ENCODE results near the gene KDM7A.

KDM7A gene

GRCh38 chr7:140084972-140085371 lies 91.8 kb downstream of the KDM7A start:
- DNase-seq (ENCODE audit: low spot score): no peak

GRCh38 chr7:140084142-140084655 lies 92.6 kb downstream of the KDM7A start:
- no peak for DNase-seq (ENCODE audit: low spot score)

GRCh38 chr7:140082770-140083169 lies 94.0 kb downstream of the KDM7A start:
- DNase-seq (ENCODE audit: low spot score): peak; percentile 19

DNA sequence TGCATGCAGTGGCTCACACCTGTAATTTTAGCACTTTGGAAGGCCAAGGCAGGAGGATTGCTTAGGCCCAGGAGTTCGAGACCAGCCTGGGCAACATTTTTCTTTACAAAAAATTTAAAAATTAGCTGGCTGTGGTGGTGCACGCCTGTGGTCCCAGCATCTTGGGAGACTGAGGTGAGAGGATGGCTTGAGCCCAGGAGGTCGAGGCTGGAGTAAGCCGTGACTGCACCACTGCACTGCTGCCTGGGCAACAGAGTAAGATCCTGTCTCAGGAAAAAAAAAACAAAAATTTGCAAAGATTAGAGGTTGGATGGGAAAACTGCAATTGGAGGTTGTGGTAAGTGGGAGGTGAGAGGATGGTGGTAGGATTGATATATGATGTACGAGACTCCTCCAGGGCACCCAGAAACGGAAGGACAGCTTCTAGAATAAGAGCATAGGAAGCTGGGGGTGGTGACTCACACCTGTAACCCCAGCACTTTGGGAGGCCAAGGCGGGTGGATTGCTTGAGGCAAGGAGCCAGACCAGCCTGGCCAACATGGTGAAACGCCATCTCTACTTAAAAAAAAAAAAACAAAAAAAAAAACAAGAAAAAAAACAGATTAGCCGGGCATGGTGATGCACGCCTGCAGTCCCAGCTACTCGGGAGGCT lies 94.9 kb downstream of the KDM7A start:
- DNase-seq (ENCODE audit: low spot score): no peak

- DNase-seq (ENCODE audit: low spot score): no peak
These were observed 95.9 kb downstream of the KDM7A start for GRCh38 chr7:140080919-140081318.

- peak; percentile 32 for DNase-seq (ENCODE audit: low spot score)
These were observed 97.7 kb downstream of the KDM7A start for GRCh38 chr7:140079121-140079536.

DNA sequence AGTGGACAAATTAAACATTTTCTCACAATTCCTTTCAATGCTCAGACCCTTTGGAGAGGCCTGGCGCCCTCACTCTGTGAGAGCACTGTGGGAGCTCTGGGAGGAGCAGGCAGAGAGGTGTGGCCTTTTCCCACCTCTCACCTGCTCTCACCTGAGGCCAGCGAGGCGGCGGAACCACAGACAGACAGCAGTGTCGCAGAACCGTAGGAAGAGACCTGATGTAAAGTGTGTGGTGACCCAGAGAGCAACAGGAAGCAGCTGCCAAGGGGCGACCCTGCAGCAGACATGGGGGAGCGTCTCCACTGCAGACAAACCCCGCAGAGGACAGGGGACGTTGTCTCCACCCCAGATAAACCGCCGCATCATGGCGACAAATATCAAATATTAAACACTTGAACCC lies 98.4 kb downstream of the KDM7A start:
- no peak for DNase-seq (ENCODE audit: low spot score)

DNA sequence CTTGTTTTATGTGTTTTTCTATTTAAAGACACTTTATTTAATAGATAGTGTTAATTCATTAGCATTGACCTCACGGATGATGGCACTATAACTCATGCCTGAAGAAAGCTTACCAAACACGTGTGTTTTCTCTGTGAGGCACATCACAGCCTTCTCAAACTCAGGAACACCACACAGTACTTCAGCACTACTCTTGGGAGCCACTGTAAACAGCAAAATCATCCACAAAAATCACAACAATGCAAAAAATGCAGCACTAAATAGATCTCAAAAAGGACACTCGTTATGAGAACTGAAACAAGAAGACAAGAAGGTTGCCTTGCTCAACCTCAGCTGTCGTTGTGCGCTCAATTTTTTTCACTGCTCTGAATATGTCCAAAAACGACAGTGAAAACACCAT lies 102.0 kb downstream of the KDM7A start:
- no peak for DNase-seq (ENCODE audit: low spot score)

GRCh38 chr7:140070546-140070945 lies 106.2 kb downstream of the KDM7A start:
- DNase-seq (ENCODE audit: low spot score): no peak

DNA sequence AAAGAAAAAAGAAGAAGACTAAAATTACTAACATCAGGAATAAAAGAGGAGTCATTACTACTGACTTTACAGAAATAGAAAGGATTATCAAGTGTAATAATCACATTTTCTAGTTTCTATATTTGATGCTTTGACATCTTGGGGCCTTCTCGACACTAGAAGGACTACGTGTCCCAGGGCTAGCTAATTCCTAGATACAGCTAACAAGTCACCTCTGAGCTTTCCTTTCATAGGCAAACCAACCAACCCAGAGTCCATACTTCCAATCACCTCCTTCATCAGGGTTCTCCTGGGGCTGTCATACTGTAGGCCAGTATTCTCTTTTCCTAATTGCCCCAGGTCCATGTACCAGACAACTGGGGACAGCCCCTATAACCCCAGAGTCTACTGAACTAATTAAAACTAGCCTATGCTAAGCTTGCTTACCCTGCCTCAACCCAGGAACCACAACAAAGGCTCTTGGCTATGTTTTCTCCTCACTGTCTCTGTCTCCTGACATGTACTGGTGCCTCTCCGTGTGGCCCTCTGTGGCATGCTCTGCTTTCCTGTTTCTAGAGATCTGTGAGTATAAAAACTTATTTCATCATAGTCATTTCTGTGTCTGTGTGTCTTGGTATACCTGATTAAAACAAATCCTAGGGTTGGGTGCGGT lies 107.4 kb downstream of the KDM7A start:
- no peak for DNase-seq (ENCODE audit: low spot score)

DNA sequence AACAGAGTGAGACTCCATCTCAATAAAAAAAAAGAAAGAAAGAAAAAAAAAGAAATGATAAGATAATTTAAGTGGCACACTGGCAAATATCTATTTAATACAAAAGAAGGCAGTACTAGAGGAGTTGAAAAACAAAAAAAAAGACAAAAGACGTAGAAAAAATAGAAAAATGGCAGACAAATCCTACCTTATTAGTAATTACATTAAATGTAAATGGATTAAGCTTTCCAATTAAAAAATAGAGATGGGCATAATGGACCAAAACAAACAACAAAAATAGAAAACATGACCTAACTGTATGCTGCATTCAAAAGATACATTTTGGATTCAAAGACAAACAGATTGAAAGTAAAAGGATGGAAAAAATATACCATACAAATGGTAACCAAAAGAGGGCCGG lies 108.8 kb downstream of the KDM7A start:
- no peak for DNase-seq (ENCODE audit: low spot score)

DNA sequence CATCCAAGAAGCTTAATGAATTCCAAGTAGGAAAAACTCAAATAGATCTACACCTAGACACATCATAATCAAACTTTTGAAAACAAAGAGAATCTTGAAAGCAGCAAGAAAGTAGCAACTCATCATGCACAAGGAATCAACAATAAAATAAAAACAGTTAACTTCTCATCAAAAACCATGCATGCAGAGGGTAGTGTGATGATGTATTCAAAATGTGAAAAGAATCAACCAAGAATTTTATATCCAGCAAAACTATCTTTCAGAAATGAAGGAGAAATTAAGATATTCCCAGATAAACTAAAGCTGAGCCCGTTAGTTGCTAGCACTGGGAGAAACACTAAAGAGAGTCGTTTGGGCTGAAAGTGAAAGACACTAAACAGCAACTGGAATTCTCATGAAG lies 109.7 kb downstream of the KDM7A start:
- no peak for DNase-seq (ENCODE audit: low spot score)

DNA sequence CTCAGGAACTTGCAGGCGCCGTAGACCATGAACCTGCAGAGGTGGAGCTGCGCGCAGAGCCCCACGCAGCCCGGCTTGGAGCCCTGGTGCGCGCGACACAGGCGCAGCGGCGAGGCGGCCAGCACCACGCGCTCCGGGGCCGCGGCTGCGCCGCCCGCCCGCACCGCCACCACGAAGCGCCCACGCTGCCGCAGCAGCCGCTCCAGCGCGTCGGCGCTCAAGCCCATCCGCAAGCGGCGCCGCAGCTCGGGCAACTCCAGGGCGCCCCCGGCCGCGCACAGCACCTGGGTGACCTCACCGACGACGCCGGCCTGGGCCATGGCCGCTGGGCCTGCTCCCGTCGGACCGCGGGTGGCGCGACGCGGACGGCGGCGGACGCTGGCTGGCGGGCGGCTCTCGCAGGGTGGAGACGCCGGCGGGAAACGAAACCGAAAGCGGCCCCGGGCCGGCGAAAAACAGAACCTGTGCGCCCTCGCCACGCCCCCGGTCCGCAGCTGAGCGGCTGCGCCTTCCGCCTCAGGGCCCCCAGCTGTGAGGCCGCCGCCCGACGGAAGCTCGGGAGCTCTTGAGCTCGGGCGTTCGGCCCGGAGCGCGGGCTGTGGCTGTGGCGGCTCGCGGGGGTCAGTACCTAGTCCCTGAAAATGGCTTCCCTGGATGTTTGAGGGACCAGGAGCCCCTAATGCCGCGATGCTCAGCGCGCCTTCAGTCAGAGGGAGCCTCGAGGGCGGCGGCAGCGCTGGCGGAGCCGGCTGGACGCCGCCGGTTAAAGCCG lies 114.1 kb downstream of the KDM7A start, which contains the start of gene PARP12:
PARP12 (minus strand) TSS at position 424 of the 772 bp plus-strand sequence; CDS start at position 320, 104 bp downstream.
- DNase-seq (ENCODE audit: low spot score): peak; percentile 92

DNA sequence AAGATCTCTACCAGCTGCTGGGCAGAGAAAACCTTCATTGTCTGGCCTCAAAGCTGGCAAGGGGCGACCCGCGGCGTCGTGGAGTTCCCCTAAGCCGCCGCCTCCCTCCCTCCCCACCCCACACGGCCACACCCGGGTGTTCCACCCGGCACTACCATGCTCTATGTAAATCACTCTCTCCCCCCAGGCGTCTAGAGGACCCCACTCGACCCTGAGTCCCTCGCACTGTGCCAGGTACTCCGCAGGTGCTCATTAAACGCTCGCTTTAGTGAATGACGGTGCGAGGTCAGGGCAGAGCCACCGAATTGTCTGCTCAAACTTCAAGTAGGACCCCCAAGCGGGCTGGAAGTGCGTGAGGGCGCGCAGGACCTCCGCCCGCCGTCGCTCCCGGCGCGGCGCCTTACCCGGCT lies 114.7 kb downstream of the KDM7A start:
- DNase-seq (ENCODE audit: low spot score): peak; percentile 34

- DNase-seq (ENCODE audit: low spot score): no peak
These were observed 115.2 kb downstream of the KDM7A start for GRCh38 chr7:140061607-140061930.

- peak; percentile 81 for DNase-seq (ENCODE audit: low spot score)
These were observed 115.8 kb downstream of the KDM7A start for GRCh38 chr7:140060788-140061606.

DNA sequence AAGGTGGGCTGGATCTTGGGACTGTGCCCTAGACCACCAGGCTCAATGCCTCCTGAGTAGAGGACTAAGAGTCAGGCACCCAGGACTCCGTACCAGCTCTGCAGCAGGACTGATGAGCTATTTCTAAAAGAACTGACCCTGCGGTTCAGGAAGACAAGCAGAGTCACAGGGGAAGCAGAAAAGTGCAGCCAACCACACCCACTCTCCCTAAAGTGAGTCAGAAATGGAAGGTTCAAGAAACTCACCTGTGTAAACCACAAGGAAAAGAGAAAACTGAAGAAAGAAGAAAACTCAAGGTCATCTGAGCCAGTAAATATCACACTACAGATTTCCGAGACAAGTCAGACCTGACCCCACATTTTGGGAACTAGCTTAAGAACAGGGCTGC lies 116.5 kb downstream of the KDM7A start:
- peak; percentile 33 for DNase-seq (ENCODE audit: low spot score)

DNA sequence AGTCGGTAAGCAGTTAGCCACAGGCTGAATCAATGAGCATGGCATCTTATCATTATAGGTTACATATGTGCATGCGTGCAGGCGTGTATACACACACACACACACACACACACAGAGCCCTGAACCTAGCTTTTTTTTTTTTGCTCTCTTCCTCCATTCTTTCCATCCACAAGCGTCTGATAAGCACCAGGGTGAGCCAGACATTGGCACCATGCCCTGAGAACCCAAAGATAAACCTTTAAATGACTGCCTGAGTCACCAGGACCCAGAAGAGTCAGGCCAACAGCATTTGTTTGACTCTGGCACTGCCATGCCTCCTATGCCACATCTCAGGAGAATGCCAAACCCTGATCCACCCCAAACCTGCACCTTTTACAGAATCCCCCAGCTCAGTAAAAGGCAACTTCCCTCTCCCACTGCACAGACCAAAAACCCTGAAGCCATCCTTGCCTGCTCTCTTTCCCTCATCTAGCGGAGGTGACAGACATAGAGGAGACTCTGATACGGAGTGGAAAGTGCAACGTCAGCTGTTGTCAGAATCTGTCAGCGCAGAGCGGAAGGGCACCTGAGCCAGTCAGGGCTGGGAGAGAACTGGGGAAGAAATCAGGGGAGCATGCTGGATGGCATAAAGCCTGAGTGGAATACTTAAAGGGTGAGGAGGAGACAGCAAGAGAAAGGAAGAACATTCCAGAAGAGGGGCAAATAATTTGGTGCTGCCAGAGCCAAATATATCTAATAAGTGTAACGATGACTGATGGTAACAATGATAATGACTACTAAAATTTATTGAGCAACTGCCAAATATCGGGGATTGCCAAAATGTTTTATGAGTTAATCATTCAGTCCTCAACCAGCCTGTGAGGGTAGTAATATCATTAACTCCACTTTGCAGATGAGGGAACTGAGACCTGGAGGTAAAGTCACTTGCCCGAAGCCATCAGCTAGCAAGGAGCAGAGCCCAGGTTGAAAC lies 117.2 kb downstream of the KDM7A start:
- peak; percentile 93 for DNase-seq (ENCODE audit: low spot score)

DNA sequence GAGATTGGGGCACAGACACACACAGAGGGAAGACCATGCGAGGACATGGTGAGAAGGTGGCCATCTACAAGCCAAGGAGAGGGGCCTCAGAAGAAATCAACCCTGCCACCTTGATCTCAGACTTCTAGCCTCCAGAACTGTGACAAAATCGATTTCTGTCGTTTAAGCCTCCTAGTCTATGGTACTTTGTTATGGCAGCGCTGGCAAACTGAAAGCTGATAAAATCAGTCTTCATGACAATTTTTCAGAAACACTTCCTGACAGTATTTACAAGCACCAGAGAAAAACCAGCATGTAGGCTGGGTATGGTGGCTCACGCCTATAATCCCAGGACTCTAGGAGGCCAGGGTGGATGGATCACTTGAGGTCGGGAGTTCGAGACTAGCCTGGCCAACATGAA lies 118.3 kb downstream of the KDM7A start:
- no peak for DNase-seq (ENCODE audit: low spot score)

GRCh38 chr7:140057143-140057535 lies 119.6 kb downstream of the KDM7A start:
- DNase-seq (ENCODE audit: low spot score): no peak

Measured in hematopoietic multipotent progenitor cell treated with erythropoietin and hydrocortisone succinate and interleukin-3 and kit ligand, for 15 days (in vitro differentiated cells).